GM18909 (cell line): ENCODE data around the gene MACROD2.

ENCODE experiments used
- ATAC-seq: cut with Tn5 transposase; IDR thresholded peaks from one replicate; pipeline ENCODE4 v1.9.1; 2021; ENCODE audit warnings: mild to moderate bottlenecking; ENCODE audit not compliant: unreplicated experiment, poor library complexity

Gene MACROD2

GRCh38 chr20:14877301-14878028 is 882.1 kb downstream of the MACROD2 start:
- ATAC-seq, result no peak

DNA sequence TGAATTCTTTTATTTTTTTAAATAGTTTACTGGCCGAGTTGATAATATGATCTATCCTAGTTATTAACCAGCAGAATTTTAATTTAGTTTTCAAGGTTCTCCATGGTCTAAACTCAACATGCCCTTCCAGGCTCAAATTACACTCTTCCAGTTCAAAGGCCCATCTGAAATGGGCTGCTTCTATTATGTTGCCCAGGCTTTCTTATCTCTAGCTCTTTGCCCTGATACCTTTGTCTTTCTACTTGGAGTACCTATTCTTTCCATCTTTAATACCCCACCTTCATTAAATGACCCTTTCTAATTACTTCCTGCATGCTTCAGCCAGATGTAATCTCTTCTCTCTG is 883.3 kb downstream of the MACROD2 start:
- no peak for ATAC-seq

DNA sequence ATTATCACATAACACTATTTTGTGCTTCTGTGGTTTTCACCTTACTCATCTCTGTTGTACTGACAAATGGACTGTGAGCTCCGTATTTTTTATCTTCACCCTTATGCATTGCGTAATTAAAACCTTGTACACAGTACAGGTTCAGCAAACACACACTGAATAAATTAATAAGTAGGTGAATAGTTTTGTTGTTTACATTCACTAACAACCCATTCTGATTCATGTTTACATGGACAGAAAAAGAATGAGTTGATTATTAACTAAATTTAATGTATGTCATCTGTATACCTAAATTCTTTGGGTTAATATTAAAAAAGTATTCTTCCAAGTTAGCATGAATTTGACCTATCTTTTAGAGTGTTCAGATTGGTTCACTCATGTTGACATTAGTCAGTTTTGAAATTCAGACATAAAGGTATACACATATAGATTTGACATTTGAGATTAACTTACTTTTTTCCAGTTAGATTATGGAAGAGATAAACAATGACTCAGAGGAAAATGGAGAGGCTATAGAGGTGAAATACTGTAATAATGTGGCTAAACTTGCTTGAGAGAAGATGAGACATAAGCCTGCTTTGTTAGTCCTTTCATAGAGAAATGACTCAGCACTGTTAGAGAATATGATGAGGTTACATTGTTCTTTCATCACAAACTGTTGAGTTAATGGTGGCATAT is 883.8 kb downstream of the MACROD2 start:
- ATAC-seq, result peak; percentile 66

- ATAC-seq, result no peak
Measured at GRCh38 chr20:14879839-14880238, 884.5 kb downstream of the MACROD2 start.

- ATAC-seq, result no peak
Measured at GRCh38 chr20:14881518-14881917, 886.2 kb downstream of the MACROD2 start.

GRCh38 chr20:14882157-14882556 is 886.8 kb downstream of the MACROD2 start:
- ATAC-seq, result no peak

DNA sequence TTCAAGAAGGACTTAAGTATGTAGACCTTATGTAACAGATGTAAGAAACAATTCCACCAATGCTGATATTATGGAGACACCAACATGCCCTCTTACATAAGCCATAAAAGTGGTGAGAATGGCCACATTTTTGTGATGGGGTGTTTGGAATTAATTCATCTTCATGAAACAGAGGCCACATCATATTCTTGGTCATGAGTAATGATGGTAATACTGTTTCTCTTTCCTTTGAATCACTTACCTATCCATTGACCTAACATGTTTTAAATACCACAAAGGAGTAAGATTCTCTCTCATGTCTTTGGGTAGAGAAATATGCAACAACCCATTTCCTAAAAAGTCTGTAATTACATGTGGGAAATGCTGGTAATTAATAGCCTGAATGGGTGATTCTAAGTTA is 887.5 kb downstream of the MACROD2 start:
- no peak for ATAC-seq

DNA sequence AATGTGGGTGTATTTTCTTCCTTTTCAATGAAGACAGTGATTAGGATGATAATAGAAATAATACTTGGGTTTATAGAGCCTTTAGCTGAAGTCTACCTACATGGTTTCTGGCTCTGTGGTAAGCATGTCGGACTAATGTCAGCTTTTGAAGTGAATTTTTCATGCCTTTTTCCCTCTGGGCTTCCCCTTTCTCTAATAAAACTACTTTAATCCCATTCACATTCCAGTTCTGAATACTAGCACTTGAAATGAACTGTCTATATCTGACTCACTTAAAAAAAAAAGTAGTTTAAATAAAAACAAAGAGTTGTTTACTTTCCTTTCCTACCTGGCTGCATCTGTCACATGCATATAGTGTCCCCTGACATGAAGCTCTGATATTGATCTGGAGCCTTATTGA is 888.0 kb downstream of the MACROD2 start:
- ATAC-seq, result no peak

DNA sequence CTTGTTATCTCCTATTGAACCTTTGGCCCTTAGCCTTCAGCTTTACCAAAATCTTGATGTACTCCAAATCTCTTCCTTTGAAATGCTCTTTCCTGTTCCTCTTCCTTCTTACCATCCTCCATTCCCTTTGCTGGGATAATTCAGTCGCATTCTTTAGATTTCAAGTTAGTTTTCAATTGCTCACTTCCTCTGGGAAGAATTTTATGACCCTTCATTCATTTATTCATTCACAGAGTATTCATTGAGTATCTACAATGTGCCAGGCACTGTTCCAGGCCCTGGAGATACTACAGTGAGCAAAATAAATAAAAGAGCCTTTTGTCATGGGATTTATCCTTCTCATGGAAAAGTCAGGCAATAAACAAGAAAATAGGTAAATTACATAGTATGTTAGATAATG is 890.3 kb downstream of the MACROD2 start:
- ATAC-seq, result no peak

DNA sequence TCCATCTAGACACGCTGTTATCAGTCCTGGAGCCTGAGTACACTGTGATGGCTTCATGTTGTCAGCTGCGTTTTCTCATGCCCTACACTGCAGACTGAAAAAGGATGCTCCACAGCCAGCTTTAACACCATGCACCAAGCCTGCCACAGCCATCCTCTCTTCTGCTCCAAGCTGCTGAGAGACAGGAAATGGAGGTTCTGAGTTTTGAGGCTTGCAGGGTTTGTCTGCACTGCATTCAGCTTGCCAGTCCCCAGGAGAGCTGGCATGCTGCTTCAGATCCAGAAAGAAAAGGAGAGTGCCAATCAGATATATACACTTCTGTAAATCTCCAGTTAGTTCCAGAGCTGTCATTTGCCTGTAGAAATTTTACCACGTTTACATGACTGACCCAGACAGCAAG is 892.8 kb downstream of the MACROD2 start:
- ATAC-seq, result no peak

- ATAC-seq, result no peak
Measured at GRCh38 chr20:14889496-14890255, 894.4 kb downstream of the MACROD2 start.

DNA sequence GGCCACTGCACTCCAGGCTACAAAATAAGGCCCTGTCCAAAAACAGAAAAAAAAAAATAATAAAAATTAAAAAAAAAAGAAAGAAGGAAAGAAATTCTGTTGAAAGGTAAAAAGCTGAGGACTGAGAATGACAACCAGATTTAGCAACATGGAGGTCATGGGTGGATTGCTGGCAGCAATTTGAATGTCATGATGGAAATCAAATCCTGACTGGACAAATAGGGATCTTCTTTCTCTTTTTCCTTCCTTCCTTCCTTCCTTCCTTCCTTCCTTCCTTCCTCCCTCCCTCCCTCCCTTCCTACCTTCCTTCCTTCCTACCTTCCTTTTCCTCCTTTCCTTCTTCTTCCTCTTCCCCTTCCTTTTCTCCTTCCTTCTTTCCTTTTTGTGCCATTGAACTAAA is 895.4 kb downstream of the MACROD2 start:
- no peak for ATAC-seq

GRCh38 chr20:14892782-14893181 is 897.5 kb downstream of the MACROD2 start:
- ATAC-seq, result no peak

- no peak for ATAC-seq
Measured at GRCh38 chr20:14896569-14896968, 901.3 kb downstream of the MACROD2 start.

- ATAC-seq, result no peak
Measured at GRCh38 chr20:14897608-14898007, 902.3 kb downstream of the MACROD2 start.

DNA sequence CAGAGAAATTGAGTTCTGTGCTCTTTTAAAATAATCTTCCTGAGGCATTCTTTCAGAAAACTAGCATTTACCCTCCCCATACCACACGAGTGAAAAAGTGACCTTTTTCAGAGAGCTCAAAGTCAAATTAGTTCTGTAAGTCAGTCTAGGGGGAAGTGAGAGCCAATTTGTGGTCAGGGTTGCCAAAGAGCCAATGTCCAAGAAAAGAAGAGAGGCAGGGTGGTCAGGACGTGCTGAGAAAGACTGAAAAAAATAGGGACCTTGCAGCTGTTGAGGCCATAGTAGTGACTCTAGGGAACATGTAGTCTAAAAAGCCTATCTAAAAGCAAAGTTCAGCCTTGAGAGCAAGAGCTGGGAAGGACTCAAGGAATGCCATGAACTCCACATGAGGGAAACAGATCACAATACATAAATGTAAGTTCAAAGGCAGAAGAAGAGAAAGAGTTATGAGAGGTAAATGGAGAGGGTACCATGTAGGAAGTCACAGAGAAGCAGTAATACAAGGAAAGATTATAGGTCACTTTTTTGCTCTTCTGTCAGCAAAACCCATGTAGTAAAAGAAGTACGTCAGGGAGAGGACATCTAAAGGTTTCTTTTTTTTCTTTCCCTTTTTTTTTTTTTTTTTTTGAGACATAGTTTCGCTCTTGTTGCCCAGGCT is 907.2 kb downstream of the MACROD2 start:
- peak; percentile 96 for ATAC-seq

- ATAC-seq, result no peak
Measured at GRCh38 chr20:14906908-14907434, 911.7 kb downstream of the MACROD2 start.

DNA sequence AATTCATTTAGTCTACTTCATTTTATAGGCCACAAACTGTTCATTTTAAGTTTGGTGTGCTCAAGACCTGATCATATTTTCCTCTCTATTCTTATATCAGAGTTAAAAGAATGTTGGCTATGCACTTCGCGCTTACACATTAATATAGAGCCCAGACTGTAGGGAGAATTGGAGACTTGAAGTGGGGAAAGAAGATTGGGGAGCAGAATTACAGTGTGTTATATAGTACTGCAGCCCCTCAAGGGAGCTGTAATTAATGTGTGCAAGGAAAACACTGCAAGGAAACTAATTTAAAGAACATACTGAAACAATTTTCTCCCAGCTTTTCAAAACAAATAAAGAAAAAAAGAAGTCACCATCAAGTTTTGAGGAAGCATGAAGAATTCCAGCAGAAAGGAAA is 914.8 kb downstream of the MACROD2 start:
- no peak for ATAC-seq

- ATAC-seq, result no peak
Measured at GRCh38 chr20:14913896-14914620, 918.7 kb downstream of the MACROD2 start.

- no peak for ATAC-seq
Measured at GRCh38 chr20:14914633-14915032, 919.3 kb downstream of the MACROD2 start.
